HL-60 (cell line): ENCODE data around the gene ZCWPW1.

ENCODE experiments used
- DNase-seq, 2 experiments: peaks; one replicate each; pipeline ENCODE4 v3.0.0-alpha.2; 2010 to 2020; ENCODE audit warnings: low read depth in 1 of 2, low spot score in 1 of 2
- H3K27ac ChIP-seq: fragments of 250-450 bp; sonication (Bioruptor Pico); replicated peaks from 2 replicates; pipeline ENCODE4 v1.5.1; 2020; ENCODE audit warnings: mild to moderate bottlenecking, moderate library complexity
- H3K27me3 ChIP-seq: fragments of 250-450 bp; sonication (Bioruptor Pico); 2 replicates; pipeline ENCODE4 v1.5.1; 2021; ENCODE audit warnings: mild to moderate bottlenecking, moderate library complexity; ENCODE audit not compliant: insufficient read depth, poor library complexity, severe bottlenecking
- H3K4me3 ChIP-seq: replicated peaks from 2 replicates; pipeline ENCODE4 v1.5.1; 2011; ENCODE audit warnings: mild to moderate bottlenecking, control low read depth, low read length; ENCODE audit not compliant: insufficient read depth
- CTCF ChIP-seq: IDR thresholded peaks from one replicate; pipeline ENCODE4 v1.5.1; 2011; ENCODE audit warnings: low read length, control low read depth, inconsistent platforms; ENCODE audit not compliant: insufficient read depth
- GABPA ChIP-seq: IDR thresholded peaks from 2 replicates; pipeline ENCODE4 v1.6.1; 2012; ENCODE audit warnings: low read depth
- POLR2AphosphoS5 ChIP-seq: IDR thresholded peaks from 2 replicates; pipeline ENCODE4 v1.6.1; 2012; ENCODE audit warnings: low read depth
- REST ChIP-seq: IDR thresholded peaks from 2 replicates; pipeline ENCODE4 v1.6.1; 2012; ENCODE audit warnings: low read depth; ENCODE audit not compliant: insufficient replicate concordance
- SPI1 ChIP-seq: IDR thresholded peaks from 2 replicates; pipeline ENCODE4 v1.6.1; 2012; ENCODE audit warnings: low read depth, mild to moderate bottlenecking, borderline replicate concordance

The ZCWPW1 gene

GRCh38 chr7:100476101-100476780 is 47.7 kb upstream of the ZCWPW1 start:
- Histone ChIP-seq H3K4me3 (peak overlapping the region; percentile 96), H3K27ac (peak overlapping the region; percentile 94; the same call in 1 of the 2 replicates), H3K27me3 (no peaks in the 10 kb centered on the region)
- TF ChIP-seq REST = no peak
- TF ChIP-seq SPI1 = 0 out of 2 replicates have a peak, but pooled peaks have one; percentile 25
- DNase-seq = peak in 1 of 2 experiments; percentile 42

DNA sequence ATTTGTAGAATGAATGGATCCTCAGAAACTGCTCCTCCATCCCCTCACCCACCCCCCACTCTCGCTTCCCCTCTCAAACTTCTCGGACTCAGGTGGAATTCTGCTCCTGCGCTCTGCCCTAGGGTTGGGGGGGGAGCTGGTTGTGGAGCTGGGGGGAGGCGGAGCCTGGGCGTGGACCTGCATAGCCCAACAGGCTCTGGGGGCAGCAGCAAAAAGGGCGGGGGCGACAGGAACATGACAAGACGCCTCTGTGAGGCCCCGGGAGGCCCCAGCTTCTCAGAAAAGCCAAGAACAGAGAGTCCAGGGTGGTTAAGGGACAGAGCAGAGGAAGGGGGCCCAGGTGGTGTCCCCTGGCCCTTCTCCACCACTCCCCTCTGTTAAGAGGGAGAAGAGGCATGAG is 47.0 kb upstream of the ZCWPW1 start:
- H3K27ac ChIP-seq = peak overlapping the region; percentile 22; the same call in 1 of the 2 replicates
- DNase-seq = no peak
- no peaks in the 10 kb centered on the region for H3K27me3 ChIP-seq
- H3K4me3 ChIP-seq = no peak overlapping the region
- TF ChIP-seq REST (no peak), GABPA (no peak), SPI1 (no peak), CTCF (no peak), POLR2AphosphoS5 (no peak)

- Histone ChIP-seq H3K27ac (no peak overlapping the region), H3K27me3 (no peaks in the 10 kb centered on the region), H3K4me3 (no peak overlapping the region)
- TF ChIP-seq POLR2AphosphoS5 = no peak
- no peak for TF ChIP-seq SPI1
- no peak for TF ChIP-seq GABPA
- no peak for TF ChIP-seq REST
- TF ChIP-seq CTCF = no peak
- peak in 1 of 2 experiments; percentile 66 for DNase-seq
These were observed 44.5 kb upstream of the ZCWPW1 start for GRCh38 chr7:100472854-100473499.
